HEK293T (cell line): ENCODE data around the gene RABGAP1L.

ENCODE experiments used
- CTBP1 ChIP-seq: fragments of 450-650 bp; IDR thresholded peaks from 2 replicates; pipeline ENCODE4 v1.6.1; 2016; ENCODE audit warnings: borderline replicate concordance
- FOXA1 ChIP-seq: fragments of 450-650 bp; IDR thresholded peaks from 2 replicates; pipeline ENCODE4 v1.6.1; 2016; ENCODE audit warnings: mild to moderate bottlenecking
- FOXM1 ChIP-seq: fragments of 450-650 bp; IDR thresholded peaks from 2 replicates; pipeline ENCODE4 v1.6.1; 2017; ENCODE audit warnings: mild to moderate bottlenecking, borderline replicate concordance
- LEF1 ChIP-seq: fragments of 450-650 bp; IDR thresholded peaks from 2 replicates; pipeline ENCODE4 v1.6.1; 2017; ENCODE audit warnings: mild to moderate bottlenecking, borderline replicate concordance

DNA sequence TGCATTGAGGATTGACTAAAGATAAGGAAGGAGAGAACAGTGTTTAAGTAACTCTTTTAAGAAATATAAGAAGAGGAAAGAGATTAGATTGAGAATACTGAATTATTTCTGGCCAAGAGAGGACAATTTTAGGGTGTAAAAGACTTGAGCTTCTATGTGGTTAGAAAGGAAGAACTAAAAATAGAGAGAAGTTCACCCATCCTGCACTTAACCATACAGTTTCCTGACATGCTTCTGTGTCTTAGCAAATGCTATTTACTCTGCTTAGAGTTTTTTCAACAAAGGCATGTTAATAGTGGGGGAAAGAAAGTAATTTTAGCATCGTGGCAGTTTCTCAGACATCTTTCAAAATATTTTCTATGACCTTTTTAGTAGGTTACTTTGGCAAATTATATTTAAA, 165.6 kb downstream of the RABGAP1L start:
- TF ChIP-seq CTBP1 (no peak), LEF1 (no peak), FOXM1 (no peak), FOXA1 (no peak)
